ENCODE data around the gene MTHFD2L. TPM values are rescaled to one million over a fixed set of nuclear protein-coding genes. Genes with fewer than 3 reads are reported as not detected.

MTHFD2L gene
- total and polyA plus RNA-seq, 10 of the 15 experiments (the other 5 are each of a cell fraction or from before 2014, with no cell fraction given) = 4.8 to 25.4 (median 14.4) TPM

DNA sequence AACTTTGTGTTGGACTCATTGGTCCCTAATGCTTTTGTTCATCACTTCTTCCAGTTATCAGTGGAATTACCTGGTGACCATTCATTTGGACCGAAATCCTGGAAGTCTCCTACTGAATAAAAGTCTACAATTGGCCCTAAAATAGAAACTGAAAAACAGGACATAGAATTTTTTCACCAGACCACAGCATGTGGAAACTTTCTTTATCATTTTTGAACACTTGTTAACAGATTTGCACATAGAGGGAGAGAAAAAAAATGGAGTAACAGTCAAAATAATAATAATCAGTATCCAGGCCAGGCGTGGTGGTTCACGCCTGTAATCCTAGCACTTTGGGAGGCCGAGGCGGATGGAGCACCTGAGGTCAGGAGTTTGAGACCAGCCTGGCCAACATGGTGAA lies 157.5 kb downstream of the MTHFD2L start:
- intact Hi-C loops (cut with micrococcal nuclease; ENCODE audit: unreplicated experiment) = no loop called here
- ChIA-PET SMC1A (ENCODE audit: uncharacterized antibody, unreplicated experiment) (interaction anchor here (0.7 to 1.2 kb wide), 3 partner anchors 127 to 1355 kb away, joined by 3 to 5 read pairs (median 4); no protein-coding TSS in a partner anchor), RAD21 (ENCODE audit: unreplicated experiment) (interaction anchor here (2.0 kb wide), 1 partner anchor 126 kb away, joined by 6 read pairs; no protein-coding TSS in a partner anchor), CTCF (interaction anchor here (0.5 to 7.1 kb wide), 4 partner anchors 85 to 361 kb away, joined by 3 to 55 read pairs (median 12); no protein-coding TSS in a partner anchor), POLR2A (no interaction called here)
- H3K4me1 ChIP-seq (ENCODE audit: control insufficient read depth, insufficient read depth, low read length) = peaks cover 9% of the 10 kb centered on the region
- no peaks in the 10 kb centered on the region for H3K79me2 ChIP-seq (ENCODE audit: control insufficient read depth, insufficient read depth, low read length)
- no peaks in the 10 kb centered on the region for H3K36me3 ChIP-seq (ENCODE audit: control insufficient read depth in 2 of 2, insufficient read depth in 2 of 2, low read length in 1 of 2)
- H3K27me3 ChIP-seq (replicated peaks in 1 of 2; ENCODE audit: control insufficient read depth in 2 of 2, insufficient read depth in 2 of 2, low read length in 1 of 2) = no peaks in the 10 kb centered on the region
- no peak overlapping the region for H3K27ac ChIP-seq (ENCODE audit: control insufficient read depth, insufficient read depth)
- no peak overlapping the region for H3K4me3 ChIP-seq
- ATAC-seq (no peak), DNase-seq (ENCODE audit: low read depth, low spot score) (no peak), FAIRE-seq (no peak)
- no peak overlapping the region for H3K4me2 ChIP-seq (ENCODE audit: control insufficient read depth, insufficient read depth)
- H2AFZ ChIP-seq (ENCODE audit: control insufficient read depth, low read depth, low read length) = no peak overlapping the region
- WGBS (ENCODE audit: insufficient coverage, insufficient replicate concordance, low lambda C conversion rate, missing lambda C conversion rate) = 60% methylated on average over 5 of the region's 5 CpGs
- in situ Hi-C loops (cut with MboI) = no loop called here
- no peak overlapping the region for H3K9ac ChIP-seq (ENCODE audit: control insufficient read depth, insufficient read depth, low read length)
- no peaks in the 10 kb centered on the region for H3K9me3 ChIP-seq (replicated peaks; ENCODE audit: control insufficient read depth, insufficient read depth, low read length)
- H4K20me1 ChIP-seq (ENCODE audit: control insufficient read depth, insufficient read depth) = no peaks in the 10 kb centered on the region
- no TSS peak for BruUV-seq (replicated peaks)
- no peak for TF ChIP-seq ZBTB11 (CRISPR knock-in tag; IDR thresholded peaks at IDR 0.05)
- no peak for TF ChIP-seq BRCA1 (IDR thresholded peaks at IDR 0.05; ENCODE audit: low read depth, low read length)
- TF ChIP-seq RAD21 (IDR thresholded peaks at IDR 0.05; ENCODE audit: insufficient read depth, low read depth, low read length) = no peak
- TF ChIP-seq ETV6 (conservative IDR thresholded peaks at IDR 0.05 in 1 of 2, IDR thresholded peaks at IDR 0.05 in 1 of 2; ENCODE audit: borderline replicate concordance in 1 of 2, low read depth in 1 of 2) = no peak
- TF ChIP-seq, protein P1, sequence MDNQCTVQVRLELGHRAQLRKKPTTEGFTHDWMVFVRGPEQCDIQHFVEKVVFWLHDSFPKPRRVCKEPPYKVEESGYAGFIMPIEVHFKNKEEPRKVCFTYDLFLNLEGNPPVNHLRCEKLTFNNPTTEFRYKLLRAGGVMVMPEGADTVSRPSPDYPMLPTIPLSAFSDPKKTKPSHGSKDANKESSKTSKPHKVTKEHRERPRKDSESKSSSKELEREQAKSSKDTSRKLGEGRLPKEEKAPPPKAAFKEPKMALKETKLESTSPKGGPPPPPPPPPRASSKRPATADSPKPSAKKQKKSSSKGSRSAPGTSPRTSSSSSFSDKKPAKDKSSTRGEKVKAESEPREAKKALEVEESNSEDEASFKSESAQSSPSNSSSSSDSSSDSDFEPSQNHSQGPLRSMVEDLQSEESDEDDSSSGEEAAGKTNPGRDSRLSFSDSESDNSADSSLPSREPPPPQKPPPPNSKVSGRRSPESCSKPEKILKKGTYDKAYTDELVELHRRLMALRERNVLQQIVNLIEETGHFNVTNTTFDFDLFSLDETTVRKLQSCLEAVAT (IDR thresholded peaks at IDR 0.05) = no peak
- no peak for TF ChIP-seq MEF2A (IDR thresholded peaks at IDR 0.05; ENCODE audit: insufficient read depth, low read depth, low read length)
- no peak for TF ChIP-seq CHD4 (IDR thresholded peaks at IDR 0.05)
- no peak for TF ChIP-seq POLR2AphosphoS2 (IDR thresholded peaks at IDR 0.05; ENCODE audit: low read depth, low read length)
- TF ChIP-seq HDAC6 (IDR thresholded peaks at IDR 0.05; ENCODE audit: unreplicated experiment) = no peak
- no peak for TF ChIP-seq ESRRA (IDR thresholded peaks at IDR 0.05; ENCODE audit: low read length)
- no peak for TF ChIP-seq E4F1 (IDR thresholded peaks at IDR 0.05; ENCODE audit: borderline replicate concordance, partially characterized antibody)
- TF ChIP-seq, protein P2, sequence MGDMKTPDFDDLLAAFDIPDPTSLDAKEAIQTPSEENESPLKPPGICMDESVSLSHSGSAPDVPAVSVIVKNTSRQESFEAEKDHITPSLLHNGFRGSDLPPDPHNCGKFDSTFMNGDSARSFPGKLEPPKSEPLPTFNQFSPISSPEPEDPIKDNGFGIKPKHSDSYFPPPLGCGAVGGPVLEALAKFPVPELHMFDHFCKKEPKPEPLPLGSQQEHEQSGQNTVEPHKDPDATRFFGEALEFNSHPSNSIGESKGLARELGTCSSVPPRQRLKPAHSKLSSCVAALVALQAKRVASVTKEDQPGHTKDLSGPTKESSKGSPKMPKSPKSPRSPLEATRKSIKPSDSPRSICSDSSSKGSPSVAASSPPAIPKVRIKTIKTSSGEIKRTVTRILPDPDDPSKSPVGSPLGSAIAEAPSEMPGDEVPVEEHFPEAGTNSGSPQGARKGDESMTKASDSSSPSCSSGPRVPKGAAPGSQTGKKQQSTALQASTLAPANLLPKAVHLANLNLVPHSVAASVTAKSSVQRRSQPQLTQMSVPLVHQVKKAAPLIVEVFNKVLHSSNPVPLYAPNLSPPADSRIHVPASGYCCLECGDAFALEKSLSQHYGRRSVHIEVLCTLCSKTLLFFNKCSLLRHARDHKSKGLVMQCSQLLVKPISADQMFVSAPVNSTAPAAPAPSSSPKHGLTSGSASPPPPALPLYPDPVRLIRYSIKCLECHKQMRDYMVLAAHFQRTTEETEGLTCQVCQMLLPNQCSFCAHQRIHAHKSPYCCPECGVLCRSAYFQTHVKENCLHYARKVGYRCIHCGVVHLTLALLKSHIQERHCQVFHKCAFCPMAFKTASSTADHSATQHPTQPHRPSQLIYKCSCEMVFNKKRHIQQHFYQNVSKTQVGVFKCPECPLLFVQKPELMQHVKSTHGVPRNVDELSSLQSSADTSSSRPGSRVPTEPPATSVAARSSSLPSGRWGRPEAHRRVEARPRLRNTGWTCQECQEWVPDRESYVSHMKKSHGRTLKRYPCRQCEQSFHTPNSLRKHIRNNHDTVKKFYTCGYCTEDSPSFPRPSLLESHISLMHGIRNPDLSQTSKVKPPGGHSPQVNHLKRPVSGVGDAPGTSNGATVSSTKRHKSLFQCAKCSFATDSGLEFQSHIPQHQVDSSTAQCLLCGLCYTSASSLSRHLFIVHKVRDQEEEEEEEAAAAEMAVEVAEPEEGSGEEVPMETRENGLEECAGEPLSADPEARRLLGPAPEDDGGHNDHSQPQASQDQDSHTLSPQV (IDR thresholded peaks at IDR 0.05) = no peak
